Endothelial cell (in vitro differentiated cells): ENCODE data around the gene DDOST. TPM values are rescaled to one million over a fixed set of nuclear protein-coding genes. Genes with fewer than 3 reads are reported as not detected.

Source experiments
- DNase-seq: peaks from one replicate; pipeline ENCODE4 v3.0.0; 2021; ENCODE audit warnings: low spot score
- H3K27ac Mint-ChIP-seq: one replicate; pipeline ENCODE4 v1.8.0; 2021; ENCODE audit warnings: mixed read lengths, inconsistent platforms; ENCODE audit not compliant: unreplicated experiment
- H3K27me3 Mint-ChIP-seq: one replicate; pipeline ENCODE4 v1.8.0; 2021; ENCODE audit warnings: mild to moderate bottlenecking, moderate library complexity, mixed read lengths, inconsistent platforms; ENCODE audit not compliant: unreplicated experiment
- H3K36me3 Mint-ChIP-seq: one replicate; pipeline ENCODE4 v1.8.0; 2021; ENCODE audit warnings: mild to moderate bottlenecking, low read depth, mixed read lengths, inconsistent platforms; ENCODE audit not compliant: unreplicated experiment
- H3K4me1 Mint-ChIP-seq: one replicate; pipeline ENCODE4 v1.8.0; 2021; ENCODE audit warnings: mild to moderate bottlenecking, mixed read lengths, inconsistent platforms; ENCODE audit not compliant: unreplicated experiment
- H3K4me3 Mint-ChIP-seq: one replicate; pipeline ENCODE4 v1.8.0; 2021; ENCODE audit warnings: mild to moderate bottlenecking, mixed read lengths, inconsistent platforms; ENCODE audit not compliant: unreplicated experiment
- H3K9me3 Mint-ChIP-seq: one replicate; pipeline ENCODE4 v1.8.0; 2021; ENCODE audit warnings: mixed read lengths, inconsistent platforms; ENCODE audit not compliant: unreplicated experiment
- total RNA-seq: library from RNA; stranded (reverse); fragmentation: NEBNext Ultra II Directional; extraction: Animal tissue kit (Norgen Biotek cat#: 25700); gene quantifications from one replicate; pipeline ENCODE4 v1.2.1, GENCODE V29; 2021; ENCODE audit not compliant: unreplicated experiment
- TF ChIP-seq, protein P1 (sequence below): fragments of 200-600 bp; sonication (generic); IDR thresholded peaks from one replicate; pipeline ENCODE4 v1.5.0; 2021; ENCODE audit warnings: antibody characterized with exemption; ENCODE audit not compliant: unreplicated experiment

Gene DDOST
- total RNA-seq, 1 donor from 2014 or later: 235 TPM

DNA sequence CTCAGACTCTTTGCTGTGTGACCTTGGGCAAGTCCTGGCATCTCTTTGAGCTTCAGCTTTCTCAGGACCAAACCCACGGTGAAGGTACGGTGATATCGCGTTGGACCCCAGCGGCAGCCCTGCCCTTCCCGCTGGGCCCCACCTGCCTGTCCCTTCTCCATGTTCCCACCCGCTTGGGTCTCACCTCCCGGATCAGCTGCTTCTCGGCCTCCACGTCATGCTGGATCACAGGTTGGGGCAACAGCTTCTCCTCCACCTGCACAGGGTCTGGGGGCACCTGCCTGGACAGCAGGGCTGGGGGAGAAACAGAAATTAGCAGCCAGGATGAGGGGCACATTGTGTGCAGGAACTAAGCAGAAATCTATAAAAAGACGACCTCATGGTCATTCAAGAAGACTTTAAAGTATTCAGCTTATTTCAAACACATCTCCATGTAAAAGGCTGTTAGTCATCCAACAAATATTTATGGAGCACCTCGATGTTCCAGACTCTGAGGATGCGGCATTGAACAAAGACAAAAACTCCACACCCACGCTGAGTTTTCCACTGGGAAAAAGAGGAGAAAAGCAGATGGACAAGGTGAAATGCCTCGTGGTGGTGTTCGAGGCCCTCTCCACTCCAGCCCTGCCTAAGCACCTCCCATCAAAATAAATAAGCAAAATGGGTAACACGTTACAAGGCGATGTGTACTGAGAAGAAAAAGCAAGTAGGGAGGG, 37.2 kb upstream of the DDOST start:
- Mint-ChIP-seq H3K36me3 (peaks cover 4% of the 10 kb centered on the region), H3K27ac (no peak overlapping the region), H3K4me1 (peaks cover 4% of the 10 kb centered on the region), H3K27me3 (peaks cover 8% of the 10 kb centered on the region), H3K4me3 (no peak overlapping the region), H3K9me3 (no peaks in the 10 kb centered on the region)
- TF ChIP-seq, protein P1, sequence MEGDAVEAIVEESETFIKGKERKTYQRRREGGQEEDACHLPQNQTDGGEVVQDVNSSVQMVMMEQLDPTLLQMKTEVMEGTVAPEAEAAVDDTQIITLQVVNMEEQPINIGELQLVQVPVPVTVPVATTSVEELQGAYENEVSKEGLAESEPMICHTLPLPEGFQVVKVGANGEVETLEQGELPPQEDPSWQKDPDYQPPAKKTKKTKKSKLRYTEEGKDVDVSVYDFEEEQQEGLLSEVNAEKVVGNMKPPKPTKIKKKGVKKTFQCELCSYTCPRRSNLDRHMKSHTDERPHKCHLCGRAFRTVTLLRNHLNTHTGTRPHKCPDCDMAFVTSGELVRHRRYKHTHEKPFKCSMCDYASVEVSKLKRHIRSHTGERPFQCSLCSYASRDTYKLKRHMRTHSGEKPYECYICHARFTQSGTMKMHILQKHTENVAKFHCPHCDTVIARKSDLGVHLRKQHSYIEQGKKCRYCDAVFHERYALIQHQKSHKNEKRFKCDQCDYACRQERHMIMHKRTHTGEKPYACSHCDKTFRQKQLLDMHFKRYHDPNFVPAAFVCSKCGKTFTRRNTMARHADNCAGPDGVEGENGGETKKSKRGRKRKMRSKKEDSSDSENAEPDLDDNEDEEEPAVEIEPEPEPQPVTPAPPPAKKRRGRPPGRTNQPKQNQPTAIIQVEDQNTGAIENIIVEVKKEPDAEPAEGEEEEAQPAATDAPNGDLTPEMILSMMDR: no peak
- DNase-seq: no peak

DNA sequence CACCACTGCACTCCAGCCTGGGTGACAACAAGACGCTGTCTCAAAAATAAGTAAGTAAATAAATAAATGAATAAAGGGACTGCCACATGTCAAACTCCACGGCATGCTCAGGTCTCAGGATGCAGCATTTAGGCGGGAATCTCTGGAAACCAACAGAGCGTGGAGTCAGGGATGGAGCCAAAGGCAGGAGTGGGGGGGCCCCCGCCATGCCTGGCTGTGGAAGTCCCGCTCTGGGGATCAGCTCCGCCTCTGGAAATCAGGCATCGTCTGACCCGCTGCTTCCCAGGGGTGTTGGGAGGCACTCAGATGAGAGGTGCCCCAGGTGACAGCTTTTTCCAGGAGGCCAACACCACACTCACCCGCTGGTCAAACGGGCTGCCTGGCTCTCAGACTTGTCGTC, 36.4 kb upstream of the DDOST start:
- H3K4me1 Mint-ChIP-seq: peaks cover 4% of the 10 kb centered on the region
- no peak for DNase-seq
- no peak overlapping the region for H3K4me3 Mint-ChIP-seq
- peaks cover 7% of the 10 kb centered on the region for H3K27me3 Mint-ChIP-seq
- no peaks in the 10 kb centered on the region for H3K36me3 Mint-ChIP-seq
- no peaks in the 10 kb centered on the region for H3K9me3 Mint-ChIP-seq
- no peak overlapping the region for H3K27ac Mint-ChIP-seq
- TF ChIP-seq, protein P1: no peak

DNA sequence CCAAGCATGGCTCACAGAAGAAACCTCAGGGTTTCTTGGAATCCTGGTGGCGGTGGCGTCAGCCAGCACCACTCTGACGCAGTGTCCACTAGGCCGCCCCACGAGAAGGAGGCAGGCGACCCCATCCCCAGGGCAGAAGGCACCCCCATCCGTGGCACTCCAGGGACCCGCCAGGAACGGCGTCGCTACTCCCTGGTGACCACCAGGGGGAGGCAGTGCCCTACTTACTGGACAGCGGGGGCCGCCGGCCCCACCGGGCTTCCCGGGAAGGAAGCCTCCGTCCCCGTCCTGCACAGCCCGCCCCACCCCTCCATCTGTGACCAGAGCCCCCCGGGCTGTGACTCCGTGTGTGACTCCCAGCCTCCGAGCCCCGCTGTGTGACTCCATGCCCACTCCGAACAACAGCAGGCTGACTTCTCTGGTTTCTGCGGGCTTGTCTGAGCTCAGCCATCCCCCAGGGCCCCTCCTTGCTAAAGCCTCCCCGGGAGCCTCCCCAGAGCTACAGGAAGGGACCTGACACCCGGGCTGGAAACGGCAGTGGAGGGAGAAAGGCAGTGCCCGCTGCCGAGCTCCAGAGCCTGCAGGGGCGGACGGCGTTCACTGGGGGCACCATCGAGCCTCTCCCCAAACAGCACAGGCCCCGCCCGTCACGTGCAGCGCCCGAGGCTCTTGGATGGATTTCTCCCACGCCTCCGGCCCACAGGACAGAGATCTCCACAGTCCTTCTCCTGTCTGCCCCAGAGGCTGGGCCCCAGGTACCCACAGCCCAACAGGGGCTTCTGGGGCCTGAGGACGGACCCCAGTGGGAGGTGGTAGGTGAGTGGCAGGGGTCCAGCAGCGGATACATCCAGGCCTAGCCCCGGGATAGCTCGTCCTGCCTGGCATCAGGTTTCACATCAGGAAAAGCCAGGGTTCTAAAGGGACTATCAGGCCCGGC, 35.5 kb upstream of the DDOST start:
- no peaks in the 10 kb centered on the region for H3K9me3 Mint-ChIP-seq
- peak overlapping the region; percentile 9 for H3K27ac Mint-ChIP-seq
- peaks cover 9% of the 10 kb centered on the region for H3K27me3 Mint-ChIP-seq
- peak overlapping the region; percentile 79 for H3K4me3 Mint-ChIP-seq
- peak; percentile 94 for DNase-seq
- no peaks in the 10 kb centered on the region for H3K36me3 Mint-ChIP-seq
- TF ChIP-seq, protein P1: peak; percentile 97
- H3K4me1 Mint-ChIP-seq: peaks cover 4% of the 10 kb centered on the region

DNA sequence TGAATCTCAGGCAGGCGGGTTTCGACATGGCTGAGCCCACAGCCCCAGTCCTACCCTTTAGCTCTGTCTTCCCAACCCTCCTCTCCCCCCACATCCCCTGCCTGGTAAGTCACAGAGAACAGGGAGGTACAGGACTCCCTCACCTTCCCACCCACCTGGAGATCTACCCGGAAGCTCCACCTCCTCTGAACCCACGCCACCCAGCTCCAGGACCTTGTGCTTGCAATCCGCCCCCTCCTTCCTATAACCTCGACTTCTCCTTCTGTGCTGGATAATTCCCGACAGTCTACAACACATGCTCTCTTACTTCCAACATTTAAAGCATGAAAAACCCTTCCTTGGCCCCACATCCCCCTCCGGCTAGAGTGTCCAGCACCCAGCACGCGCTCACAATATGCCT, 34.3 kb upstream of the DDOST start:
- Mint-ChIP-seq H3K4me1 (peaks cover 4% of the 10 kb centered on the region), H3K27me3 (peaks cover 8% of the 10 kb centered on the region), H3K9me3 (no peaks in the 10 kb centered on the region), H3K27ac (no peak overlapping the region), H3K36me3 (no peaks in the 10 kb centered on the region), H3K4me3 (no peak overlapping the region)
- DNase-seq: no peak
- TF ChIP-seq, protein P1: no peak
